Liver (tissue), 3 donors: ENCODE results near the gene GREB1.

ENCODE experiments used
- EGR1 ChIP-seq, 2 donors: IDR thresholded peaks; 2 replicates each; pipeline ENCODE4 v1.6.1; 2016 to 2018; ENCODE audit warnings: antibody characterized with exemption in 2 of 2, low read depth in 2 of 2
- HNF4G ChIP-seq: IDR thresholded peaks from 2 replicates; pipeline ENCODE4 v1.6.1; 2016; ENCODE audit warnings: antibody characterized with exemption
- RAD21 ChIP-seq, 2 donors: IDR thresholded peaks; 2 replicates each; pipeline ENCODE4 v1.6.1; 2016; ENCODE audit warnings: antibody characterized with exemption in 2 of 2, mild to moderate bottlenecking in 2 of 2
- SP1 ChIP-seq: IDR thresholded peaks from 2 replicates; pipeline ENCODE4 v1.6.1; 2018; ENCODE audit warnings: antibody characterized with exemption, mild to moderate bottlenecking
- TAF1 ChIP-seq: conservative IDR thresholded peaks from 2 replicates; pipeline ENCODE4 v1.6.1; 2016; ENCODE audit warnings: antibody characterized with exemption, mild to moderate bottlenecking
- TF ChIP-seq, protein P1 (sequence below): fragments of 150-350 bp; IDR thresholded peaks from 2 replicates; pipeline ENCODE4 v1.5.1; 2017; ENCODE audit warnings: improper control_type of control experiment, low read depth, low read length; ENCODE audit not compliant: missing input control
- TF ChIP-seq, protein P2 (sequence below): IDR thresholded peaks from 2 replicates; pipeline ENCODE4 v1.6.1; 2016; ENCODE audit warnings: antibody characterized with exemption
- TF ChIP-seq, protein P3 (sequence below): IDR thresholded peaks from 2 replicates; pipeline ENCODE4 v1.6.1; 2016; ENCODE audit warnings: antibody characterized with exemption, mild to moderate bottlenecking
- donor health status: healthy.
- donor health status: healthy.

DNA sequence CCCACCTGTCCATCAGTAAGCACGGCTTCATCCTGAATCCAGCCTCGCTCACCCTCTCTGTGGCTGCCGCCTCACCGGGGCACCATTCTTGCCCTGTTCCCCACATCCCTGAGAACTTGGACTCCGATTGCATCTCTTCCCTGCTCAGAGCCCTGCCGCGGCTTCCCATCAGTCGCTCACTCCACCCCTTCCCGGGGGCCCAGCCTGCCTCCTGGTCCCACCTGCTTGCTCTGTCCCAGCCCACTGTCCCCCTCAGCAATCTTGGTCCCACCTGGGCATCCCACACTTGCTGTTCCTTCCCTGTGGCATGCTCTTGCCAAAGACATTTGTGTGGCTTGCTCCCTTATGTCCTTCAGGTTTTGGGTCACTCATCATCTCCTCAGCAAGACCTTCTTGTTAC lies 56.3 kb downstream of the GREB1 start:
- TF ChIP-seq EGR1 (IDR thresholded peaks at IDR 0.05; ENCODE audit: low read depth in 2 of 2) (no peak), RAD21 (IDR thresholded peaks at IDR 0.05) (no peak), SP1 (no peak), TAF1 (no peak), HNF4G (no peak)
- TF ChIP-seq, protein P1, sequence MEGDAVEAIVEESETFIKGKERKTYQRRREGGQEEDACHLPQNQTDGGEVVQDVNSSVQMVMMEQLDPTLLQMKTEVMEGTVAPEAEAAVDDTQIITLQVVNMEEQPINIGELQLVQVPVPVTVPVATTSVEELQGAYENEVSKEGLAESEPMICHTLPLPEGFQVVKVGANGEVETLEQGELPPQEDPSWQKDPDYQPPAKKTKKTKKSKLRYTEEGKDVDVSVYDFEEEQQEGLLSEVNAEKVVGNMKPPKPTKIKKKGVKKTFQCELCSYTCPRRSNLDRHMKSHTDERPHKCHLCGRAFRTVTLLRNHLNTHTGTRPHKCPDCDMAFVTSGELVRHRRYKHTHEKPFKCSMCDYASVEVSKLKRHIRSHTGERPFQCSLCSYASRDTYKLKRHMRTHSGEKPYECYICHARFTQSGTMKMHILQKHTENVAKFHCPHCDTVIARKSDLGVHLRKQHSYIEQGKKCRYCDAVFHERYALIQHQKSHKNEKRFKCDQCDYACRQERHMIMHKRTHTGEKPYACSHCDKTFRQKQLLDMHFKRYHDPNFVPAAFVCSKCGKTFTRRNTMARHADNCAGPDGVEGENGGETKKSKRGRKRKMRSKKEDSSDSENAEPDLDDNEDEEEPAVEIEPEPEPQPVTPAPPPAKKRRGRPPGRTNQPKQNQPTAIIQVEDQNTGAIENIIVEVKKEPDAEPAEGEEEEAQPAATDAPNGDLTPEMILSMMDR = no peak
- TF ChIP-seq, protein P2, sequence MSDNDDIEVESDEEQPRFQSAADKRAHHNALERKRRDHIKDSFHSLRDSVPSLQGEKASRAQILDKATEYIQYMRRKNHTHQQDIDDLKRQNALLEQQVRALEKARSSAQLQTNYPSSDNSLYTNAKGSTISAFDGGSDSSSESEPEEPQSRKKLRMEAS = no peak
- TF ChIP-seq, protein P3, sequence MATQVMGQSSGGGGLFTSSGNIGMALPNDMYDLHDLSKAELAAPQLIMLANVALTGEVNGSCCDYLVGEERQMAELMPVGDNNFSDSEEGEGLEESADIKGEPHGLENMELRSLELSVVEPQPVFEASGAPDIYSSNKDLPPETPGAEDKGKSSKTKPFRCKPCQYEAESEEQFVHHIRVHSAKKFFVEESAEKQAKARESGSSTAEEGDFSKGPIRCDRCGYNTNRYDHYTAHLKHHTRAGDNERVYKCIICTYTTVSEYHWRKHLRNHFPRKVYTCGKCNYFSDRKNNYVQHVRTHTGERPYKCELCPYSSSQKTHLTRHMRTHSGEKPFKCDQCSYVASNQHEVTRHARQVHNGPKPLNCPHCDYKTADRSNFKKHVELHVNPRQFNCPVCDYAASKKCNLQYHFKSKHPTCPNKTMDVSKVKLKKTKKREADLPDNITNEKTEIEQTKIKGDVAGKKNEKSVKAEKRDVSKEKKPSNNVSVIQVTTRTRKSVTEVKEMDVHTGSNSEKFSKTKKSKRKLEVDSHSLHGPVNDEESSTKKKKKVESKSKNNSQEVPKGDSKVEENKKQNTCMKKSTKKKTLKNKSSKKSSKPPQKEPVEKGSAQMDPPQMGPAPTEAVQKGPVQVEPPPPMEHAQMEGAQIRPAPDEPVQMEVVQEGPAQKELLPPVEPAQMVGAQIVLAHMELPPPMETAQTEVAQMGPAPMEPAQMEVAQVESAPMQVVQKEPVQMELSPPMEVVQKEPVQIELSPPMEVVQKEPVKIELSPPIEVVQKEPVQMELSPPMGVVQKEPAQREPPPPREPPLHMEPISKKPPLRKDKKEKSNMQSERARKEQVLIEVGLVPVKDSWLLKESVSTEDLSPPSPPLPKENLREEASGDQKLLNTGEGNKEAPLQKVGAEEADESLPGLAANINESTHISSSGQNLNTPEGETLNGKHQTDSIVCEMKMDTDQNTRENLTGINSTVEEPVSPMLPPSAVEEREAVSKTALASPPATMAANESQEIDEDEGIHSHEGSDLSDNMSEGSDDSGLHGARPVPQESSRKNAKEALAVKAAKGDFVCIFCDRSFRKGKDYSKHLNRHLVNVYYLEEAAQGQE = no peak
